Measurements from ENCODE around the gene QSOX1.

DNA sequence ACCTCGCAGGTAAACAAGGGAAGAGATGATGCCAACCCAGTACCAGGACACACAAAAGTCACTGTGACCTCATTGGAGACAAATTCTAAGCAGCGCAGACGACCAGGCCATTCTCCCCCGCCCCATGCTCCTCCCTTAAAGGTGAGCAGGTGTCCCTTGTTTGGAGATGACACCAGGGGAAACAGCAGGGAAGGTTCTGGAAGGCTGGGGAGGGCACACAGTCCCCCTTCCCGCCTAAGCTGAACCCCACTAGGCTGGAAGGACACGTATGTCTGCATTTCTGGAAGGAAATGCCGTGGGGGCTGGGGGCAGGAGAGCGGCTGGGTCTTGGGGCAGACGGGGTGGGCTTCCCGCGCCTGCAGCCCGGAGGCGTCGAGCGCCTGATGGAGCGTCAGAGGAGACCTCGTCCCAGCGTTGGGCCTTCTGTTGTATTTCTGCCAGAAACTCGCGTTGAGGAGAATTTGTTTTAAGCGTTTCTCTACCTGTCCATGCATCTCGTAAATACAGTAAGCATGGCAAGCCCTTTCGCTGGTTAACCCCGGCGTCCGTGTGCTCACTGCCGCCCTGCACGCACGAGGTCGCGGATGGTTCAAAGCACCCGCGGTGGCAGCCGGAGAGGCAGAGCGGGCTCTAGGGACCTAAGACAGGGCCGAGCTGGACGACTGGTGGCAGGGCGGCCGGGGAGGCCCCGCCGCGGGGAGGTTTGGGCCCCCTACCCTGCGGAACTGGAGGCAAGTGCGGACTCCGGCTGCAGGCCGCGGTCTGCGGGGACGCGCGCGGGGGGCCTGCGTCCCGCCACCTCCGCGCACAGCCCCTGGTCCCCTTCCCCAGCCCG lies 74.2 kb downstream of the QSOX1 start:
- TF ChIP-seq POLR2A (IDR thresholded peaks at IDR 0.05) (no peak), CTCF (IDR thresholded peaks at IDR 0.05) (no peak), EP300 (IDR thresholded peaks at IDR 0.05) (no peak), POLR2AphosphoS5 (IDR thresholded peaks at IDR 0.05) (no peak)

All from stomach (tissue), 4 donors.